ENCODE measurements around the gene POLR2C. TPM values are rescaled to one million over a fixed set of nuclear protein-coding genes. Genes with fewer than 3 reads are reported as not detected.
A peak's percentile ranks its signal among the peaks of the same experiment; 100 is the strongest.

The POLR2C gene
- total RNA-seq, 1 experiment from 2014 or later = 85.6 TPM

DNA sequence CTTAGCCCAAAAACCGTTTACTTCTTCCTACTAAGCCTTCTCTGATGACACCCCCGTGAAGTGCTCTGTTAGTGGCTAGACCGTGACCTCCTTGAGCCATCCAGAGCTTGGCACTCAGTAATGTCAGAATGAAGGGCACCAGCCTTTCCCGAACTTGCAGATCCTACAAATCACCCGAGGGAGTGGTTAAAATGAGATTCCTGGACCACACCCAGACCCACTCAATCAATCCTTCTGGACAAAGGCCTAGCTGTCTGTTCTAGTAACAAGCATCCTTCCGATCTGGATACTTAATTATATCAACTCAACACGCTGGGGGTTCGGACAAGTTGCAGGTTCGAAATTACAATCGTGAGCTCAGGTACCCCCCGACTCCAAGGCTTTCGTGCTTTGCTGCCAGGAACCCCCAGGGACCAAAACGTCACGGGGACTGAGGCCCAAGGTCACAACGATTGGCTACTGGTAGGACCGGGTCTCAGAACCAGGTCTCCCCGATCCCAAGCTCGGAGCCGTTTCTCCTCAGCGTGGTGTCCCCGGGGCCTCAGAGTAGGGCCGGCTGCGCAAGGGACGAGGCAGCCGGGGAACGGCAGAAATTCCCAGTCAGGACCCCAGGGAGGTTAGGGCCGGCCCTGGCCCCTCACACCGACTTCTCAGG, 15.8 kb upstream of the POLR2C start:
- Histone ChIP-seq H3K23me2 (ENCODE audit: insufficient read length, low read depth, low read length, poor library complexity, severe bottlenecking) (peaks cover 10% of the 10 kb centered on the region), H2BK20ac (ENCODE audit: low read depth, low read length, poor library complexity, severe bottlenecking) (no peak overlapping the region), H3K4ac (ENCODE audit: low read depth, low read length) (no peak overlapping the region), H2BK5ac (ENCODE audit: insufficient read length, low read length) (no peak overlapping the region), H2AK5ac (ENCODE audit: insufficient read length, low read length) (no peak overlapping the region), H3K9me3 (ENCODE audit: control insufficient read depth, low read depth, low read length) (no peaks in the 10 kb centered on the region), H3T11ph (ENCODE audit: low read length) (no peak overlapping the region), H3K79me1 (ENCODE audit: insufficient read depth, low read depth, low read length, poor library complexity, severe bottlenecking) (peaks cover 5% of the 10 kb centered on the region), H3K79me2 (ENCODE audit: insufficient read depth, low read length) (peaks cover 2% of the 10 kb centered on the region; the same call in 1 of the 2 replicates), H3K56ac (ENCODE audit: insufficient read length, low read depth, low read length) (no peak overlapping the region), H3K27ac (ENCODE audit: insufficient read length, low read depth, low read length) (no peak overlapping the region), H2BK12ac (ENCODE audit: insufficient read length, low read depth, low read length) (no peak overlapping the region), H3K4me2 (ENCODE audit: insufficient read depth, insufficient read length, low read length) (peak overlapping the region; percentile 68), H3K4me1 (ENCODE audit: insufficient read depth, low read length) (no peaks in the 10 kb centered on the region), H3K18ac (ENCODE audit: insufficient read length, low read depth, low read length) (peak overlapping the region; percentile 49), H2BK15ac (ENCODE audit: low read depth, low read length) (no peak overlapping the region), H3K23ac (ENCODE audit: insufficient read length, low read depth, low read length) (no peak overlapping the region), H3K9ac (ENCODE audit: extremely low read depth, insufficient read length, low read length) (peak overlapping the region; percentile 79), H4K20me1 (ENCODE audit: control insufficient read depth, insufficient read depth, insufficient read length) (no peaks in the 10 kb centered on the region), H3K27me3 (ENCODE audit: insufficient read depth, low read length) (no peaks in the 10 kb centered on the region), H3K14ac (ENCODE audit: insufficient read depth, low read length) (0 out of 2 replicates have a peak overlapping the region, but pooled peaks have one; percentile 59), H4K8ac (replicated peaks; ENCODE audit: insufficient read length, low read depth, low read length) (no peak overlapping the region), H4K91ac (ENCODE audit: insufficient read length, low read depth, low read length) (no peak overlapping the region), H2BK120ac (ENCODE audit: low read depth, low read length, poor library complexity, severe bottlenecking) (no peak overlapping the region), H2AFZ (ENCODE audit: low read length) (no peak overlapping the region), H4K5ac (ENCODE audit: insufficient read length, low read depth, low read length) (no peak overlapping the region)
- Mint-ChIP-seq H3K9me3 (peaks cover 0 to under 1% of the 10 kb centered on the region in 2 experiments; a peak in 1 of 5 replicates), H3K27me3 (ENCODE audit: low read depth) (no peaks in the 10 kb centered on the region), H3K27ac (peak overlapping the region; percentile 13 to 89 (median 89); a peak in 4 of 7 replicates), H3K4me1 (peaks cover 7 to 15% of the 10 kb centered on the region in 2 experiments), H3K36me3 (ENCODE audit: insufficient read depth in 1 of 3, low read depth in 3 of 3) (peaks cover 7 to 12% (median 9%) of the 10 kb centered on the region in 3 experiments), H3K4me3 (peak overlapping the region; percentile 89 to 94)
- TF ChIP-seq, protein P1, sequence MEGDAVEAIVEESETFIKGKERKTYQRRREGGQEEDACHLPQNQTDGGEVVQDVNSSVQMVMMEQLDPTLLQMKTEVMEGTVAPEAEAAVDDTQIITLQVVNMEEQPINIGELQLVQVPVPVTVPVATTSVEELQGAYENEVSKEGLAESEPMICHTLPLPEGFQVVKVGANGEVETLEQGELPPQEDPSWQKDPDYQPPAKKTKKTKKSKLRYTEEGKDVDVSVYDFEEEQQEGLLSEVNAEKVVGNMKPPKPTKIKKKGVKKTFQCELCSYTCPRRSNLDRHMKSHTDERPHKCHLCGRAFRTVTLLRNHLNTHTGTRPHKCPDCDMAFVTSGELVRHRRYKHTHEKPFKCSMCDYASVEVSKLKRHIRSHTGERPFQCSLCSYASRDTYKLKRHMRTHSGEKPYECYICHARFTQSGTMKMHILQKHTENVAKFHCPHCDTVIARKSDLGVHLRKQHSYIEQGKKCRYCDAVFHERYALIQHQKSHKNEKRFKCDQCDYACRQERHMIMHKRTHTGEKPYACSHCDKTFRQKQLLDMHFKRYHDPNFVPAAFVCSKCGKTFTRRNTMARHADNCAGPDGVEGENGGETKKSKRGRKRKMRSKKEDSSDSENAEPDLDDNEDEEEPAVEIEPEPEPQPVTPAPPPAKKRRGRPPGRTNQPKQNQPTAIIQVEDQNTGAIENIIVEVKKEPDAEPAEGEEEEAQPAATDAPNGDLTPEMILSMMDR (conservative IDR thresholded peaks at IDR 0.05) = no peak
- no peak for DNase-seq
- WGBS (ENCODE audit: extremely low coverage, insufficient read length, low lambda C conversion rate) = no CpG with 5 or more reads among the region's 28 CpGs

Measured in H9 (cell line).